HG03439 (cell line): ENCODE data around the gene C2CD2L.
"Not testable (repeated sequence)": the region's sequence is repeated elsewhere in the genome, so short reads cannot be mapped to it uniquely, and the experiment has no call there.

ENCODE experiments used
- ATAC-seq: cut with Tn5 transposase; IDR thresholded peaks from one replicate; pipeline ENCODE4 v1.9.1; 2021; ENCODE audit warnings: mild to moderate bottlenecking, moderate library complexity; ENCODE audit not compliant: unreplicated experiment

The C2CD2L gene

DNA sequence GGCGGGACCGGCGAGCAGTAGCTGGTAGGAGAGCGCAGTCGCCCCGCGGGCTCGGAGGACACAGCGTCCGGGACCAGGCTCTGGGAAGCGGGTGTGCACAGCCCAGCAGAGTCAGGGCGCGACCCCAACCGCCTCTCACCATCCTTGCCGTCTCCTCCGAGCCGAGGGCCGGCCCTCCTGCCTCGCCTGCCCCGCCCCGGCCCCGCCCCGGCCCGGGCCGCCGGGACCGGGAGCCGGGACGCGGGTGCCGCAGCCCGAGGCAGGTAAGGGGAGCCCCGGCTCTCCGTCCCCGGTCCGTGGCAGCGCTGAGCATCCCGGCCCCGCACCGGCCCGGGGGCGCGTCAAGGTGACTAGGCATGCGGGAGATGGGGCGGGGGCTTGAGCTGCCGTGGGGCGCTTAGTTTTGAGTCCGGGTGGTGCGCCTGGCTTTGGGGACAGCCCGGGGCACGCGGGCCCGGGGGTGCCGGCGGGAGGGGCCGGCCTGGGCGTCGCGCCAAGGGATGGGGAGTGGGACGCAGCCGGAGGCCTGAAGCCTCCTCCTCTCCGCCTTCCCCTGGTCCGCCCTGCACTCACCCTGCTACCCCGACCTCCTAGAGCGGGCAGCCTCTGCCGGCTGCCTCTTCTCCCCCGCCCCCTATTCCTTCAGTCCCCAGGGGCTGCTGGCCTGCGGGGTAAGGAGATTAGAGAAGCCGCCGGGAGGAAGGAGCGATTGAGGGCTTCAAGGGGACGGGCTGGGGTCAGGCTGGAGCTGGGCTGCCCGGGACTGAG lies 42.1 kb downstream of the C2CD2L start, which contains the start of gene ABCG4:
TSS of gene ABCG4 (plus strand) at position 35 of the 768 bp plus-strand sequence. CDS start 914 bp downstream, outside the sequence.
- no peak for ATAC-seq

DNA sequence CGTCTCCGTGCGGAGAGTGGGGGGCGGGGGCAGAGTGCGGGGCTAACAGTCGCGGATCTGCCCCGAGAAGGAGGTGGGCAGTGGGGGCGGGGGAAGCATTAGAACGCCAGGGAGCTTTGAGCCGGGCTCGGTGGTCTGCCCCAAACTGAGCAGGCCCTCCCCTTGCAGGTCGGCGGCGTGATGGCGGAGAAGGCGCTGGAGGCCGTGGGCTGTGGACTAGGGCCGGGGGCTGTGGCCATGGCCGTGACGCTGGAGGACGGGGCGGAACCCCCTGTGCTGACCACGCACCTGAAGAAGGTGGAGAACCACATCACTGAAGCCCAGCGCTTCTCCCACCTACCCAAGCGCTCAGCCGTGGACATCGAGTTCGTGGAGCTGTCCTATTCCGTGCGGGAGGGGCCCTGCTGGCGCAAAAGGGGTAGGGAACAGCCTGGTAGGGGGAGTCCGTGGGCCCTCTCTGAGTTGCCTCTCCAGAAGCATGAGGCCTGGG lies 42.7 kb downstream of the C2CD2L start:
- ATAC-seq: no peak

DNA sequence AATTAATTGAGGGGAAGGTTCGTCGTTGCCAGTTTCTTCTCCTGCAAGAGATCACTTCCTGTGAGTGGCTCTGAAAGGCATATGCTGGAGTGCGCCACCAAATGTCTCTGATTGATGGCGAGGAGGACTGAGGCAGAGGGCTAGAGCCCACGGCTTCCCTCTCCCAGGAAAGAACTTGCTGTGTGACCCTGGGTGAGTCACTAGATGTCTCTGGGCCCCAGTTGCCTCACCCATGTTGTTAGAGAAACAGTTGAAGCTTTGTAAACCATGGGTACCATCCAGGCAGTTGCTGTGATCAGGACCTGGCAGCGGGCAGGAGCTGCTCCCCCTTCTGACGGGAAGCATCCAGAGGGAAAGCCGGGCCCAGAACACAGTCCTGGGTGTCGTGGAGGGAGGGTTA lies 44.9 kb downstream of the C2CD2L start:
- no peak for ATAC-seq

DNA sequence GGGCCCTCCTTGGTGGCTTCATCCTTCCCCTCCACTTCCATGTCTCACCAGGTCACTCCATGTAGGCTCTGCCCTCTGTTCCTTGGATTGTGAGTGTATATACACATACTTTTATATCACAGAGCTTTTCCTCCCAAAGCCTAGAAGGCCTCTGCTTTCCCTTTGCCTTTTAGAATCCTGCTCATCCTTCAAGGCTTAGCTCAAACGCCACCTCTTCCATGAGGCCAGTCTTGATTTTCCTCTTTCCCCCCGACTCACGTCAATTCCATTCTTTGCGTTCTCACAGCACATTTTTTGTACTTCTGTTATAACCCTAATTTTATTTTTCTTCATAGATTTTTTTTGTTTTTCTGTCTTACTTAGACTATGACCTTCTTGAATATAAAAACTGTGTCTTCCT lies 45.5 kb downstream of the C2CD2L start:
- no peak for ATAC-seq

DNA sequence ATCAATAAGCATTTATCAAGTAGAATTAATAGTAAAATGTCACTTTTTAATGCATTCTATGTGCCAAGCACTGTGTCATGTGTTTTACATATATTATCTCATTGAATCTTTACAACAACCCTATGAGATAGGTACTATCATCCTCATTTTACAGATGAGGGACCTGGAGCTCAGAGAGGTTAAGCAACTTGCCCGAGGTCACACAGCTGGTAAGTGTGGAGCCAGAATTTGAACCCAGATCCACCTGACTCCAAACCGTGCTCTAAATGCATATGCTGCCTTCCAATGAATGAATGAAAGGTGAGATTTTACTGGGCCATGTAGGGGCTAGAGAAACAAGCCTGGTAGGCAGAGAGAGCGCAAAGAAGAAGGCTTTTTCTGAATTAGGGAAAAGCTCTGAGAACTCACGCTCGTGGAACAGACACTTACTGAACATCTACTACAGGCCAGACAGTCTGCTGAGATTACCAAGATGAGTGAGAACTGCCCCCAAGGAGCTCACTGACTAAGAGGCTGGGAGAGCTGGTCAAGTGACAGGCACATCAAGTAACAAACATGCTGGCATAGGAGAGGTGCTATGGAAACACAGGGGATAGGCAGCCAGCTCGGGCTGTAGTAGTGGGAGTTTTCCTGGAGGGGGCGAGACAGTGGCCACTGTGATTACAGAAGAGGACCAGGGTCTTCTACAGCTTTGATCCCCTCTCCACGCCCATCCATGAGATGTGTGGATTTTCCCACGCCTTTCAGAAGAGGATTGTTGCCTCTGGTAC lies 46.1 kb downstream of the C2CD2L start:
- ATAC-seq: no peak

DNA sequence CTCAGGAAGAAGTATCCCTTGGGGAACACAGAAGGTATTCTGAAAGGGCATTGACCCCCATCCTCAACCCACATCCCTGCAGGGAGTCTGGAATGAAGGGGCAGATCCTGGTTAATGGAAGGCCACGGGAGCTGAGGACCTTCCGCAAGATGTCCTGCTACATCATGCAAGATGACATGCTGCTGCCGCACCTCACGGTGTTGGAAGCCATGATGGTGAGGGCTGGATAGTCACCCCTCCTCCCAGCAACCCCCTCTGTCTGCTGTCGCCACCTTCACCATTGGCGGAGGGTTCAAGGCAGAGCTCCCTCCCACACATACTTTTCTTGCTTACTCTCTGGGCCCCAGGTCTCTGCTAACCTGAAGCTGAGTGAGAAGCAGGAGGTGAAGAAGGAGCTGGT lies 47.0 kb downstream of the C2CD2L start:
- ATAC-seq: no peak

DNA sequence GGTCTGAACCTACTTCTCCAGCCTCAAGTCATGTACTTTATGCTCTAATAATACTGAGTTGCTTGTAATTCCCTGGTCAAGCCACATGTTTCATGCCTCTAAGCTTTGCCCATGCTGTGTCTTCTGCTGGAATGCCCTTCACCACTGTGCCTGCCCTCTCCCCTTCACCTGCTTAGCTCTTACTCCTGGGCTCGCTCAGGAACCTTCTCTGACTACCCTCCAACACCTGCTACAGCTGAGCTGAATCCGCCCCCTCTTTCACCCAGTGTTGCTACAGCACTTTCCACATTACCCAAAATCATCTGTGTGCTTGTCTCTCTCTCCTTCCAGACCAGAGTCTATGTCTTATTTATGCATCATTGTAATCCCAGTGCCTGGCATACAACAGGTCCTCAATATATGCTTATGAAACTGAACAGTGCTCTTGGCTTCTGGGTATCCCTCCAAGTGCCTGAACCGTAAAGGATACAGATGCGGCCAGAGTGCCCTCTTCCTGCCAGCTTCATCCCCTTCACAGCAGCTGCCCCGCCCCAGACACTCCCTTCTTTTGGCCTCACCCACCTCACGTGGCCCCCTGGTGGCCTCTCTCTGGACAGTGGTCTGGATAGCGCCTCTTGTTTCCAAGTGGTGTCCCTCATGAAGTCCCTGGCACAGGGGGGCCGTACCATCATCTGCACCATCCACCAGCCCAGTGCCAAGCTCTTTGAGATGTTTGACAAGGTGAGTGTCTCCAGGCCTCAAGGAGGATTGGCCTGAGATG lies 48.8 kb downstream of the C2CD2L start:
- ATAC-seq: no peak

DNA sequence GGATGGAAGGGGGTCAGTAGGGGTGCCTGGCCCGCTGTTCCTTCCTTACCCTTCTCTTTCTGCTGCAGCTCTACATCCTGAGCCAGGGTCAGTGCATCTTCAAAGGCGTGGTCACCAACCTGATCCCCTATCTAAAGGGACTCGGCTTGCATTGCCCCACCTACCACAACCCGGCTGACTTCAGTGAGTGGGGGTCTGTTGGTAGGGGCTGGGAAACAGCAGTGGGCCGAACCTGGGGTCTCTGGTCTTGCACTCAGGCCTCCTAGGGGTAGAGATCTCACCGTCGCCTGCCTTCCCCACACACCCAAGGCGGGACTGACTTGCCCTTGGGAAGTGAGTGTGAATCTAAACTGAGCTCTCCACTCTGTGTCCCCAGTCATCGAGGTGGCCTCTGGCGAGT lies 49.4 kb downstream of the C2CD2L start:
- no peak for ATAC-seq

DNA sequence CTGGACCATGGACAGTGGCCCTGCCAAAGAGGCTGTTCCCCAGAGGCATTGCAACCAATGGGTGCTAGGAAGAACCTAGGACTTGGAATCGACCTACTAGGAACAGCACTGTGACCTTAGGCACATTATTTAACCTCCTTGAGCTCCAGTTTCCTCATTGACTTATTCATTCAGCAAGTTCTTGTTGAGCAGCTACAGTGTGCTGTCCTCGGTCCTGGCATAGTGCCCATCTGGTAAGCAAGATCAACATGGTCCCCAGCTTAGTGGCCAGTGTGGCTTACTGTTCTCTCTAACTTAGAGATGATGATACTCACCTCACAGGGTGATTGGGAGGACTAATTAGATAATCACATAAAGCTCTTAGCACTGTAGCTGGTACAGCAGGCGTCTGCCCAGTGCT lies 49.9 kb downstream of the C2CD2L start:
- no peak for ATAC-seq

DNA sequence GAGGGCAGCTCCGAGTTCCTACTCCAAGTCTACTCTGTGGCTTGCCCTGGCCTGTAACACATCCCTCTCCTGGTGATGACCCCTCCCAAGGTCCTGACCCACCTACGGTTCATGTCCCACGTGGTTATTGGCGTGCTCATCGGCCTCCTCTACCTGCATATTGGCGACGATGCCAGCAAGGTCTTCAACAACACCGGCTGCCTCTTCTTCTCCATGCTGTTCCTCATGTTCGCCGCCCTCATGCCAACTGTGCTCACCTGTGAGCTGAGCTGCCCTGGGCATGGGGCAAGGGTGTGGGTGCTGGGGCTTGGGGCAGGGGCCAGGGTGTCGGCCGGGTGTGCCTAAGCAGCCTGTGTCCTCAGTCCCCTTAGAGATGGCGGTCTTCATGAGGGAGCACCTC lies 51.3 kb downstream of the C2CD2L start:
- ATAC-seq: no peak

DNA sequence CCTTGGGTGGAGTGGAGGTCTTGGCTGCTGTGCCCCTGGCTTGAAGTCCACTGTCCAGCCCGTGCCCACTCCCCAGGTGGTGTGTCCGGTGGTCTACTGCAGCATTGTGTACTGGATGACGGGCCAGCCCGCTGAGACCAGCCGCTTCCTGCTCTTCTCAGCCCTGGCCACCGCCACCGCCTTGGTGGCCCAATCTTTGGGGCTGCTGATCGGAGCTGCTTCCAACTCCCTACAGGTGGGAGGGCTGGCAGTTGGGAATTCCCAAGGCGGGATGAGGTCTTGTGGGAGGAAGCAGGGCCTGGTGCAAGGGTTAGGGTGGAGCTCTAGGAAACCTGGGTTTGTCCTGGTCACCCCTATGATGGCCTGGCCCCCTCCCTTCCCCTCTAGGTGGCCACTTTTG lies 53.0 kb downstream of the C2CD2L start:
- ATAC-seq: no peak

DNA sequence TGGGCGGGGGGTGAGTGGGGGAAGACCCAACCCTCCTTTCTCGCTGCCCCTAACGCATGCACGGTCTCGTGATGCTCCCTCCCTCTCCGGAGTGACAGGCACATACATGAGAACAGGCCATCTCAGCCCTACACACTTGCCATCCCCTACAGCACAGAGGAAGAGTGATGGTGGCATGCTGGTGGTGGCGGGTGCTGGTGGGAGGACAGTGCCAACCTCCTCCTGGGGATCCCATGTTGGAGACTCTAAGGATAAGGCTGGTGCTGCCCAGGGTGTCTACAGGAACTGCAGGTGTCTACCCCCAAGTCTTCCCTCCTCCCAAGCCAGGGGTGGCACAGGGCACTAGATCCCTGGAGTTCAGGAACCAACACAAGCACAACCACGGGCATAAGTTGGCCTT lies 54.7 kb downstream of the C2CD2L start:
- no peak for ATAC-seq

DNA sequence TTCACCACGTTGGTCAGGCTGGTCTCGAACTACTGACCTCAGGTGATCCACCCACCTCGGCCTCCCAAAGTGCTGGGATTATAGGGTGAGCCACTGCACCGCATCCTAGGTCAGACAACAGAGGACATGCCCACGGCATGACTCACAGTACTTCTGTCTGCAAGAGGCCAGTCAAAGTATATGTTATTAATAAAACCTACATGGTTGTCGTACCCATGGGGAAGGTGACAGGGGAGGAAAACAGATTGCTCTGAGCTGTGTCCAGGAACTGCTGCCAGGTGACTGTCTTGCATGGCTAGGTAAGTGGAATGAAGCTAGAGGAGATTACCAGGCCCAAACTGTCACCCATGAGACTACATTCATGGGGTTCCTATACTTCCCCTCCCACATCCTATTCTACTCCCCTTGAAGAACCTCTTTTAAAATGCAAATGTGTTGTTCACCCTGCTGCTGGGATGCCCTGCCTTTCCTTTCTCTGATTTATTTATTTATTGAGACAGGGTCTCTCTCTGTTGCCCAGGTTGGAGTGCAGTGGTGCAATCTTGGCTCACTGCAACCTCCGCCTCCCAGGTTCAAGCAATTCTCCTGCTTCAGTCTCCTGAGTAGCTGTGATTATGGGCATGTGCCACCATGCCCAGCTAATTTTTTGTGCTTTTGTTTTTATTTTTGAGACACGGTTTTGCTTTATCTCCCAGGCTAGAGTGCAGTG lies 59.4 kb downstream of the C2CD2L start:
- ATAC-seq: no peak

DNA sequence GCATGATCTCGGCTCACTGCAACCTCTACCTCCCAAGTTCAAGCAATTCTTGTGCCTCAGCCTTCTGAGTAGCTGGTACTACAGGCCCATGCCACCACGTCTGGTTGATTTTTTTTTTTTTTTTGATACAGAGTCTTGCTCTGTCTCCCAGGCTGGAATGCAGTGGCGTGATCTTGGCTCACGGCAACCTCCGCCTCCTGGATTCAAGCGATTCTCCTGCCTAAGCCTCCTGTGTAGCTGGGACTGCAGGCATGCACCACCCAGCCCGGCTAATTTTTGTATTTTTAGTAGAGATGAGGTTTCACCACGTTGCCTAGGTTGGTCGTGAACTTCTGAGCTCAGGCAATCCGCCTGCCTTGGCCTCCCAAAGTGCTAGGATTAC lies 59.9 kb downstream of the C2CD2L start:
- not testable (repeated sequence) for ATAC-seq

DNA sequence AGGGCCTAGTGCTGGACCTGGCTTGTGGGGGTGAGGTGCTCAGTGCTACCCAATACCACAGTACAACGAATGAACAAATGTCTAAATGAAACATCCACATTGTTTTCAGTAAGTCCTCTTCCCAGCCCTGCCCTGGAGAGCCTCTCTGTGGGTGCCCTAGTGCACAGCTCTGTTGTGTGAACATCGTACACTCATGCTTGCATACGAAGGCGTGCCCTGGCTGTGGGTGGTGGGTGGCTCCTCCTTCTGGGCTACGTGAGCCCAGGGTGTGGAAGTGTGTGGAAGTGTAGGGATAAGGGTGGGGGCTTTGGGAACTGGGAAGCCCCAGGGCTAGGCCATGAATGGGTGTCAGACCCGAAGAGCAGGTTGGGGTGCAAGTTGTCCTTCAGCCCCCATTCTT lies 60.8 kb downstream of the C2CD2L start:
- ATAC-seq: no peak
